B cell (primary cell): Measurements from ENCODE around the gene TEX14.

ENCODE experiments used
- CTCF ChIP-seq: fragments of 200-600 bp; IDR thresholded peaks from one replicate; pipeline ENCODE4 v1.8.0; 2022; ENCODE audit warnings: antibody characterized with exemption, mild to moderate bottlenecking
- EZH2 ChIP-seq: IDR thresholded peaks from 2 replicates; pipeline ENCODE4 v1.6.1; 2012; ENCODE audit warnings: borderline replicate concordance, low read depth, mild to moderate bottlenecking, moderate library complexity, low read length; ENCODE audit not compliant: insufficient read depth, poor library complexity, severe bottlenecking

- TF ChIP-seq CTCF (no peak), EZH2 (no peak)
Measured at GRCh38 chr17:58528443-58528842, 163.4 kb downstream of the TEX14 start.
